ENCODE results near the gene MYRF.

DNA sequence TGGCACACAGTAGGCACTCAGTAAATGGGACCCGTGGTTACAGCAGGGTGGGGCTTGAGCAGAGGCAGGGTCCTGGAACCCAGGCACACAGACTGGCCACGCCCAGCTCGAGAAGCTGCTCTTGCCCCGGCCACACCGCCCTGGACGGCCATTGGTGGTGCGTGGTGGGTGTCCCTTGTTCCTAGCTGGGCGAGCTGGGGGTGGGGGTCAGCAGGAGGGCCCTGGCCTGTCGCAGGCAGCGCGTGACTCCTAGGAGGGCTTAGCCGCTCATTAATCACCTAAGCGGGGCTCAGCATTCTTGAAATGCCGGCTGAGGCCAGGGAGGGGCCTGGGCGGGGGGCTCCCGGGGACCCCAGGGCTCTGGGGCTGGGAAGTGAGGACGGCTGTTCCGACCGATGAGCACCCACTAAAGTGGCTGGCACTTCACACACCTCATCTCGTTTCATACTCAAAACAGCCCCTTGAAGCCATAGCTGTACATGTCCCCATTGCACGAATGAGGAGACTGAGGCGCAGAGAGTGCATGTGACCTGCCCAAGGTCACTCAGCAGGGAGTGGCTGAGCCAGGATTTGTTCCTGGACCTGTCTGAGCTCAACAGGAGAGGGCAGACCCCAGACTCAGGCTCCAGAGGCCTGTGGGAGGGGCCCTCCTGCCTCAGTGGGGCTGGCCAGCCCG, 11.6 kb downstream of the MYRF start:
- TF ChIP-seq, protein P1, sequence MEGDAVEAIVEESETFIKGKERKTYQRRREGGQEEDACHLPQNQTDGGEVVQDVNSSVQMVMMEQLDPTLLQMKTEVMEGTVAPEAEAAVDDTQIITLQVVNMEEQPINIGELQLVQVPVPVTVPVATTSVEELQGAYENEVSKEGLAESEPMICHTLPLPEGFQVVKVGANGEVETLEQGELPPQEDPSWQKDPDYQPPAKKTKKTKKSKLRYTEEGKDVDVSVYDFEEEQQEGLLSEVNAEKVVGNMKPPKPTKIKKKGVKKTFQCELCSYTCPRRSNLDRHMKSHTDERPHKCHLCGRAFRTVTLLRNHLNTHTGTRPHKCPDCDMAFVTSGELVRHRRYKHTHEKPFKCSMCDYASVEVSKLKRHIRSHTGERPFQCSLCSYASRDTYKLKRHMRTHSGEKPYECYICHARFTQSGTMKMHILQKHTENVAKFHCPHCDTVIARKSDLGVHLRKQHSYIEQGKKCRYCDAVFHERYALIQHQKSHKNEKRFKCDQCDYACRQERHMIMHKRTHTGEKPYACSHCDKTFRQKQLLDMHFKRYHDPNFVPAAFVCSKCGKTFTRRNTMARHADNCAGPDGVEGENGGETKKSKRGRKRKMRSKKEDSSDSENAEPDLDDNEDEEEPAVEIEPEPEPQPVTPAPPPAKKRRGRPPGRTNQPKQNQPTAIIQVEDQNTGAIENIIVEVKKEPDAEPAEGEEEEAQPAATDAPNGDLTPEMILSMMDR (IDR thresholded peaks at IDR 0.05), result no peak
- no peak for TF ChIP-seq POLR2A (IDR thresholded peaks at IDR 0.05)
